ACC112 (cell line): ENCODE data around the gene TUBAL3.

Experiments
- H2AFZ ChIP-seq: fragments of 200-600 bp; sonication (generic); one replicate; pipeline ENCODE4 v1.6.0; 2017; ENCODE audit warnings: antibody characterized with exemption, low read length; ENCODE audit not compliant: unreplicated experiment
- H3K27ac ChIP-seq: fragments of 200-600 bp; sonication (generic); 2 replicates; pipeline ENCODE4 v1.5.1; 2014; ENCODE audit warnings: low read depth, mild to moderate bottlenecking, antibody characterized with exemption, low read length, moderate library complexity
- H3K27me3 ChIP-seq: fragments of 200-600 bp; sonication (generic); 2 replicates; pipeline ENCODE4 v1.6.1; 2014; ENCODE audit warnings: mild to moderate bottlenecking, antibody characterized with exemption, low read length, moderate library complexity, mixed read lengths; ENCODE audit not compliant: insufficient read depth
- H3K36me3 ChIP-seq: fragments of 200-600 bp; sonication (generic); 2 replicates; pipeline ENCODE4 v1.6.1; 2016; ENCODE audit warnings: mild to moderate bottlenecking, antibody characterized with exemption, low read length, moderate library complexity, mixed read lengths; ENCODE audit not compliant: insufficient read depth
- H3K4me1 ChIP-seq: fragments of 200-600 bp; sonication (generic); one replicate; pipeline ENCODE4 v1.6.1; 2016; ENCODE audit warnings: low read length, mixed read lengths; ENCODE audit not compliant: insufficient read depth, unreplicated experiment, control insufficient read depth
- H3K4me3 ChIP-seq: fragments of 200-600 bp; sonication (generic); 2 replicates; pipeline ENCODE4 v1.5.1; 2014; ENCODE audit warnings: mild to moderate bottlenecking, low read depth, low read length
- H3K79me2 ChIP-seq: fragments of 200-600 bp; sonication (generic); one replicate; pipeline ENCODE4 v1.6.0; 2016; ENCODE audit warnings: low read length; ENCODE audit not compliant: control insufficient read depth, unreplicated experiment, insufficient read depth

TUBAL3 gene

GRCh38 chr10:5404208-5405041 is at the start of gene TUBAL3:
TSS of gene TUBAL3 (minus strand) at chr10:5404828. CDS start at chr10:5404792, 36 bp downstream.
- Histone ChIP-seq H3K36me3 (no peaks in the 10 kb centered on the region), H3K4me3 (no peak within 1 kb of the TSS)

GRCh38 chr10:5453749-5454489 is 49.3 kb upstream of the TUBAL3 start:
- peaks cover 9% of the 10 kb centered on the region for H3K4me1 ChIP-seq
- H3K4me3 ChIP-seq: no peak overlapping the region
- no peak overlapping the region for H3K27ac ChIP-seq
- no peak overlapping the region for H2AFZ ChIP-seq
- peaks cover 38% of the 10 kb centered on the region; the same call in 1 of the 2 replicates for H3K36me3 ChIP-seq
- peaks cover 13% of the 10 kb centered on the region for H3K79me2 ChIP-seq
- H3K27me3 ChIP-seq: no peaks in the 10 kb centered on the region

More at GRCh38 chr10:5404208-5405041, at the start of gene TUBAL3:
- H3K27me3 ChIP-seq: peaks cover 7% of the 10 kb centered on the region; the same call in 1 of the 2 replicates
- H3K79me2 ChIP-seq: no peaks in the 10 kb centered on the region
- no peak within 1 kb of the TSS for H3K27ac ChIP-seq
- no peak within 1 kb of the TSS for H2AFZ ChIP-seq
- H3K4me1 ChIP-seq: no peaks in the 10 kb centered on the region

- Histone ChIP-seq H3K4me1 (peaks cover 16% of the 10 kb centered on the region), H2AFZ (no peak overlapping the region), H3K36me3 (peaks cover 21% of the 10 kb centered on the region; the same call in 1 of the 2 replicates), H3K27me3 (no peaks in the 10 kb centered on the region), H3K27ac (no peak overlapping the region), H3K4me3 (no peak overlapping the region), H3K79me2 (peaks cover 35% of the 10 kb centered on the region)
Measured at GRCh38 chr10:5450605-5451384, 46.2 kb upstream of the TUBAL3 start.

- Histone ChIP-seq H3K4me1 (peaks cover 16% of the 10 kb centered on the region), H3K27me3 (no peaks in the 10 kb centered on the region), H3K27ac (no peak overlapping the region), H3K4me3 (peak overlapping the region; percentile 60), H3K36me3 (peaks cover 13% of the 10 kb centered on the region; the same call in 1 of the 2 replicates), H2AFZ (no peak overlapping the region), H3K79me2 (peaks cover 38% of the 10 kb centered on the region)
Measured at GRCh38 chr10:5449823-5450222, 45.2 kb upstream of the TUBAL3 start.

GRCh38 chr10:5449227-5449626 is 44.6 kb upstream of the TUBAL3 start:
- H3K79me2 ChIP-seq: peaks cover 41% of the 10 kb centered on the region

GRCh38 chr10:5448333-5449001 is 43.8 kb upstream of the TUBAL3 start:
- H3K4me3 ChIP-seq: peak overlapping the region; percentile 80
- no peaks in the 10 kb centered on the region for H3K27me3 ChIP-seq
- no peak overlapping the region for H2AFZ ChIP-seq
- H3K27ac ChIP-seq: no peak overlapping the region
- peaks cover 3% of the 10 kb centered on the region; the same call in 1 of the 2 replicates for H3K36me3 ChIP-seq
- peaks cover 16% of the 10 kb centered on the region for H3K4me1 ChIP-seq
- H3K79me2 ChIP-seq: peaks cover 41% of the 10 kb centered on the region

More at GRCh38 chr10:5449227-5449626, 44.6 kb upstream of the TUBAL3 start:
- H3K27me3 ChIP-seq: no peaks in the 10 kb centered on the region
- peaks cover 10% of the 10 kb centered on the region; the same call in 1 of the 2 replicates for H3K36me3 ChIP-seq
- no peak overlapping the region for H3K27ac ChIP-seq
- peaks cover 16% of the 10 kb centered on the region for H3K4me1 ChIP-seq
- peak overlapping the region; percentile 80 for H3K4me3 ChIP-seq
- no peak overlapping the region for H2AFZ ChIP-seq

GRCh38 chr10:5447611-5448071 is 43.0 kb upstream of the TUBAL3 start:
- Histone ChIP-seq H3K27ac (peak overlapping the region; percentile 15), H3K27me3 (no peaks in the 10 kb centered on the region), H3K4me1 (peaks cover 16% of the 10 kb centered on the region), H3K36me3 (no peaks in the 10 kb centered on the region; the same call in 1 of the 2 replicates), H3K79me2 (peaks cover 41% of the 10 kb centered on the region), H3K4me3 (peak overlapping the region; percentile 80), H2AFZ (no peak overlapping the region)

- Histone ChIP-seq H3K27me3 (no peaks in the 10 kb centered on the region), H3K4me1 (peaks cover 16% of the 10 kb centered on the region), H2AFZ (no peak overlapping the region), H3K4me3 (peak overlapping the region; percentile 80), H3K27ac (peak overlapping the region; percentile 25; the same call in 1 of the 2 replicates), H3K36me3 (no peaks in the 10 kb centered on the region), H3K79me2 (peaks cover 41% of the 10 kb centered on the region)
Measured at GRCh38 chr10:5447056-5447455, 42.4 kb upstream of the TUBAL3 start.

- H3K27ac ChIP-seq: peak overlapping the region; percentile 25
- peaks cover 41% of the 10 kb centered on the region for H3K79me2 ChIP-seq
- no peaks in the 10 kb centered on the region for H3K36me3 ChIP-seq
- peaks cover 16% of the 10 kb centered on the region for H3K4me1 ChIP-seq
- H3K27me3 ChIP-seq: no peaks in the 10 kb centered on the region
- H3K4me3 ChIP-seq: peak overlapping the region; percentile 80
- H2AFZ ChIP-seq: peak overlapping the region; percentile 18
Measured at GRCh38 chr10:5446390-5446926, 41.8 kb upstream of the TUBAL3 start.
